CD8-positive, alpha-beta memory T cell (primary cell): ENCODE measurements around the gene SSNA1. TPM values are rescaled to one million over a fixed set of nuclear protein-coding genes. Genes with fewer than 3 reads are reported as not detected.

ENCODE experiments used
- CTCF ChIA-PET: fragments of 350-600 bp; sonication (Branson Sonifier 250); formaldehyde crosslinking; loops from one replicate; lab custom pipeline; 2021; ENCODE audit warnings: antibody characterized with exemption; lab: Charles Lee
- POLR2A ChIA-PET: fragments of 350-600 bp; sonication (Branson Sonifier 250); formaldehyde crosslinking; loops from one replicate; lab custom pipeline; 2021; ENCODE audit warnings: antibody characterized with exemption; lab: Charles Lee
- DNase-seq, 5 donors: peaks; one replicate each; pipeline versions ENCODE4 v3.0.0 to v3.0.0-alpha.2; 2020 to 2022; ENCODE audit warnings: mixed read lengths in 1 of 5
- H3K27ac ChIP-seq: one replicate; pipeline ENCODE4 v1.7.0; 2013; ENCODE audit warnings: low read depth, mild to moderate bottlenecking, low read length, moderate library complexity
- H3K27me3 ChIP-seq: 2 replicates; pipeline ENCODE4 v1.7.0; 2013; ENCODE audit warnings: low read length, mild to moderate bottlenecking; ENCODE audit not compliant: insufficient read depth, poor library complexity, severe bottlenecking
- H3K36me3 ChIP-seq: 2 replicates; pipeline ENCODE4 v1.7.0; 2013; ENCODE audit warnings: mild to moderate bottlenecking, low read length, moderate library complexity; ENCODE audit not compliant: insufficient read depth
- H3K4me1 ChIP-seq: 2 replicates; pipeline ENCODE4 v1.7.0; 2013; ENCODE audit warnings: mild to moderate bottlenecking, low read length, moderate library complexity; ENCODE audit not compliant: insufficient read depth
- H3K4me3 ChIP-seq: 2 replicates; pipeline ENCODE4 v1.7.0; 2013; ENCODE audit warnings: mild to moderate bottlenecking, low read length
- H3K9me3 ChIP-seq: 2 replicates; pipeline ENCODE4 v1.7.0; 2013; ENCODE audit warnings: mild to moderate bottlenecking, low read length
- H3K27ac Mint-ChIP-seq, 8 donors: one replicate each; pipeline ENCODE4 v1.8.0; 2020 to 2021; ENCODE audit warnings: mixed read lengths in 8 of 8, mild to moderate bottlenecking in 6 of 8, inconsistent platforms in 3 of 8, moderate library complexity in 3 of 8
- H3K27me3 Mint-ChIP-seq, 2 donors: one replicate each; pipeline ENCODE4 v1.8.0; 2020 to 2021; ENCODE audit warnings: mixed read lengths in 2 of 2, mild to moderate bottlenecking in 1 of 2, moderate library complexity in 1 of 2
- H3K36me3 Mint-ChIP-seq, 3 donors: one replicate each; pipeline ENCODE4 v1.8.0; 2020 to 2021; ENCODE audit warnings: mixed read lengths in 3 of 3, inconsistent platforms in 1 of 3, mild to moderate bottlenecking in 1 of 3
- H3K4me1 Mint-ChIP-seq, 3 donors: one replicate each; pipeline ENCODE4 v1.8.0; 2020 to 2021; ENCODE audit warnings: mixed read lengths in 3 of 3, inconsistent platforms in 1 of 3, mild to moderate bottlenecking in 1 of 3
- H3K4me3 Mint-ChIP-seq, 7 donors: one replicate each; pipeline ENCODE4 v1.8.0; 2020 to 2021; ENCODE audit warnings: mixed read lengths in 7 of 7, mild to moderate bottlenecking in 6 of 7, moderate library complexity in 4 of 7, inconsistent platforms in 2 of 7
- H3K9me3 Mint-ChIP-seq, 5 donors: one replicate each; pipeline ENCODE4 v1.8.0; 2020 to 2022; ENCODE audit warnings: mixed read lengths in 5 of 5, mild to moderate bottlenecking in 3 of 5, moderate library complexity in 2 of 5, inconsistent platforms in 1 of 5
- polyA plus RNA-seq: library from polyadenylated mRNA; unstranded; fragments of 300-500 nt; fragmentation: Illumina TruSeq; gene quantifications from one replicate; pipeline ENCODE4 v1.2.3, GENCODE V29; 2021
- total RNA-seq, 2 experiments: library from RNA; stranded (reverse); gene quantifications; one replicate each; pipeline ENCODE4 v1.2.3, GENCODE V29; 2021

SSNA1 gene
- total and polyA plus RNA-seq, 3 experiments from 2014 or later: 114 to 138 (median 118) TPM

- H3K27me3 ChIP-seq: no peaks in the 10 kb centered on the region
- Mint-ChIP-seq H3K4me3 (no peak overlapping the region), H3K9me3 (no peaks in the 10 kb centered on the region), H3K4me1 (peaks cover 4 to 15% (median 5%) of the 10 kb centered on the region in 3 donors), H3K27me3 (peaks cover 2 to 4% of the 10 kb centered on the region in 2 donors), H3K36me3 (no peaks in the 10 kb centered on the region), H3K27ac (peak overlapping the region in 1 of 8 donors; percentile 50)
- H3K36me3 ChIP-seq: no peaks in the 10 kb centered on the region
- no peak overlapping the region for H3K27ac ChIP-seq
- no peaks in the 10 kb centered on the region for H3K9me3 ChIP-seq
- ChIA-PET POLR2A (interaction anchor here (0.6 kb wide), 1 partner anchor 34 kb away, joined by 4 read pairs; no protein-coding TSS in a partner anchor), CTCF (interaction anchor here (1.1 to 4.6 kb wide), 8 partner anchors 9 to 197 kb away, joined by 3 to 30 read pairs (median 9); partner anchors contain the start of genes ABCA2, ANAPC2, SSNA1 and TUBB4B)
- H3K4me1 ChIP-seq: peaks cover 13% of the 10 kb centered on the region
- DNase-seq: no peak
- no peak overlapping the region for H3K4me3 ChIP-seq
Observed at GRCh38 chr9:137225699-137226331, 37.3 kb downstream of the SSNA1 start.

DNA sequence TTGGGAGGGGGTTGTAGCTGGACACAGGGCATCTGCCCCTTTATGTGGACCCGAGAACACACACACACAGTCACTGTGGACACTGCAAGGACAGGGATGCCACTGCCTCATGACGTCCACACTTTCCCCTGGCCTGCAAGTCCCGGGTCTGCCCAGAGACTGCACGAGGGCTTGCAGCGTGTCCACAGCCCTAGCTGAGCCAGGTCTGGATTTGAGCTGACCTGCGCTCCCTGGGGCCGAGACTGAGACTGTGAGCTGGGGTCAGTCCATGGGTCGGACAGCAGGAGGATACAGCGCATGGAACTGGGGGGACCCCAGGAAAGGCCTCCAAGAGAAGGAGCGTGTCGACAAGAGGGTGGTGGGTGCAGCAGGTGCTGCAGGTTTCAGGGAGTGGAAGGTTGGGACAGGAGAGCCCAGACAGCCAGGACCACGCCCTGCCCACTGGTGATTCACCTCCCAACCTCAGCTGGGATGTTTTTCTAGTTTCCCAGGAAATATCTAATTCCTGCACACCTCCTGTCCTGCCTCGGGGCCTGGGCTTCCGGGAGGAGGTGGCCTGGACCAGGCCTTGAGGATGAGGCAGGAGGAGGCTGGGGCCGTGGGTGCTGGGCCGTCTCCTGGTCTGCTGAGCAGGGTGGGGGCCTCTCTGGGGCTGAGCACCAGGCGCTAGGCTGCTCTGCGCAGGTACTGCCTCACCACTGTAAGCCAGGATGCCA lies 38.0 kb downstream of the SSNA1 start:
- DNase-seq: no peak
- Histone ChIP-seq H3K4me3 (no peak overlapping the region), H3K27ac (no peak overlapping the region), H3K9me3 (no peaks in the 10 kb centered on the region), H3K27me3 (no peaks in the 10 kb centered on the region), H3K4me1 (peaks cover 13% of the 10 kb centered on the region), H3K36me3 (no peaks in the 10 kb centered on the region)
- Mint-ChIP-seq H3K9me3 (no peaks in the 10 kb centered on the region), H3K4me3 (no peak overlapping the region), H3K4me1 (peaks cover 4 to 15% (median 5%) of the 10 kb centered on the region in 3 donors), H3K27ac (peak overlapping the region in 1 of 8 donors; percentile 50), H3K27me3 (peaks cover 2 to 4% of the 10 kb centered on the region in 2 donors), H3K36me3 (no peaks in the 10 kb centered on the region)
- CTCF ChIA-PET: interaction anchor here (0.8 to 4.6 kb wide), 14 partner anchors 10 to 198 kb away, joined by 3 to 30 read pairs (median 5); partner anchors contain the start of genes ABCA2, ANAPC2, DPP7 and NPDC1
- POLR2A ChIA-PET: interaction anchor here (0.6 to 1.0 kb wide), 3 partner anchors 26 to 180 kb away, joined by 4 to 5 read pairs (median 4); partner anchors contain the start of gene TPRN

- Mint-ChIP-seq H3K4me1 (peaks cover 4 to 15% (median 5%) of the 10 kb centered on the region in 3 donors), H3K27me3 (peaks cover 2 to 7% of the 10 kb centered on the region in 2 donors), H3K9me3 (no peaks in the 10 kb centered on the region), H3K27ac (peak within 1 kb of the TSS in 3 of 8 donors; percentile 47 to 60 (median 60)), H3K4me3 (peak within 1 kb of the TSS in 2 of 7 donors; percentile 6 to 17), H3K36me3 (no peaks in the 10 kb centered on the region)
- Histone ChIP-seq H3K4me1 (peaks cover 13% of the 10 kb centered on the region), H3K36me3 (no peaks in the 10 kb centered on the region), H3K4me3 (no peak within 1 kb of the TSS), H3K9me3 (no peaks in the 10 kb centered on the region), H3K27ac (no peak within 1 kb of the TSS), H3K27me3 (no peaks in the 10 kb centered on the region)
- POLR2A ChIA-PET: interaction anchor here (0.7 to 1.0 kb wide), 2 partner anchors 26 to 181 kb away, joined by 4 to 5 read pairs; partner anchors contain the start of gene TPRN
- DNase-seq: peak; percentile 73 to 87 (median 76)
- CTCF ChIA-PET: interaction anchor here (0.8 to 4.6 kb wide), 18 partner anchors 10 to 440 kb away, joined by 3 to 30 read pairs (median 5); partner anchors contain the start of genes ABCA2, ANAPC2, DPP7 and MAN1B1
Observed at GRCh38 chr9:137227054-137227852, 38.8 kb downstream of the SSNA1 start, which contains the start of gene RNF224. RNF224 (plus strand) TSS chr9:137227502; CDS start chr9:137228336, 834 bp downstream.

- Mint-ChIP-seq H3K4me3 (peak overlapping the region in 1 of 7 donors; percentile 17), H3K4me1 (peaks cover 4 to 12% (median 4%) of the 10 kb centered on the region in 3 donors), H3K27ac (peak overlapping the region in 2 of 8 donors; percentile 60), H3K36me3 (no peaks in the 10 kb centered on the region), H3K27me3 (peaks cover 2 to 7% of the 10 kb centered on the region in 2 donors), H3K9me3 (no peaks in the 10 kb centered on the region)
- Histone ChIP-seq H3K9me3 (no peaks in the 10 kb centered on the region), H3K36me3 (no peaks in the 10 kb centered on the region), H3K4me1 (peaks cover 8% of the 10 kb centered on the region), H3K27me3 (no peaks in the 10 kb centered on the region), H3K27ac (no peak overlapping the region), H3K4me3 (no peak overlapping the region)
- DNase-seq: no peak
- POLR2A ChIA-PET: no interaction called here
- CTCF ChIA-PET: interaction anchor here (0.6 to 4.6 kb wide), 15 partner anchors 9 to 441 kb away, joined by 3 to 30 read pairs (median 6); partner anchors contain the start of genes ABCA2, ANAPC2, DPP7 and MAN1B1
Observed at GRCh38 chr9:137227853-137228505, 39.5 kb downstream of the SSNA1 start.

GRCh38 chr9:137228506-137228967 lies 40.1 kb downstream of the SSNA1 start:
- Histone ChIP-seq H3K9me3 (no peaks in the 10 kb centered on the region), H3K4me1 (peaks cover 6% of the 10 kb centered on the region), H3K36me3 (no peaks in the 10 kb centered on the region), H3K4me3 (no peak overlapping the region), H3K27ac (no peak overlapping the region), H3K27me3 (no peaks in the 10 kb centered on the region)
- Mint-ChIP-seq H3K9me3 (no peaks in the 10 kb centered on the region), H3K36me3 (no peaks in the 10 kb centered on the region), H3K4me1 (peaks cover 3 to 8% (median 4%) of the 10 kb centered on the region in 3 donors), H3K27me3 (peaks cover 2 to 7% of the 10 kb centered on the region in 2 donors), H3K27ac (no peak overlapping the region), H3K4me3 (no peak overlapping the region)
- ChIA-PET CTCF (interaction anchor here (0.6 to 4.6 kb wide), 4 partner anchors 39 to 142 kb away, joined by 3 to 30 read pairs (median 14); partner anchors contain the start of genes ANAPC2, MAN1B1 and SSNA1), POLR2A (no interaction called here)
- DNase-seq: no peak

DNA sequence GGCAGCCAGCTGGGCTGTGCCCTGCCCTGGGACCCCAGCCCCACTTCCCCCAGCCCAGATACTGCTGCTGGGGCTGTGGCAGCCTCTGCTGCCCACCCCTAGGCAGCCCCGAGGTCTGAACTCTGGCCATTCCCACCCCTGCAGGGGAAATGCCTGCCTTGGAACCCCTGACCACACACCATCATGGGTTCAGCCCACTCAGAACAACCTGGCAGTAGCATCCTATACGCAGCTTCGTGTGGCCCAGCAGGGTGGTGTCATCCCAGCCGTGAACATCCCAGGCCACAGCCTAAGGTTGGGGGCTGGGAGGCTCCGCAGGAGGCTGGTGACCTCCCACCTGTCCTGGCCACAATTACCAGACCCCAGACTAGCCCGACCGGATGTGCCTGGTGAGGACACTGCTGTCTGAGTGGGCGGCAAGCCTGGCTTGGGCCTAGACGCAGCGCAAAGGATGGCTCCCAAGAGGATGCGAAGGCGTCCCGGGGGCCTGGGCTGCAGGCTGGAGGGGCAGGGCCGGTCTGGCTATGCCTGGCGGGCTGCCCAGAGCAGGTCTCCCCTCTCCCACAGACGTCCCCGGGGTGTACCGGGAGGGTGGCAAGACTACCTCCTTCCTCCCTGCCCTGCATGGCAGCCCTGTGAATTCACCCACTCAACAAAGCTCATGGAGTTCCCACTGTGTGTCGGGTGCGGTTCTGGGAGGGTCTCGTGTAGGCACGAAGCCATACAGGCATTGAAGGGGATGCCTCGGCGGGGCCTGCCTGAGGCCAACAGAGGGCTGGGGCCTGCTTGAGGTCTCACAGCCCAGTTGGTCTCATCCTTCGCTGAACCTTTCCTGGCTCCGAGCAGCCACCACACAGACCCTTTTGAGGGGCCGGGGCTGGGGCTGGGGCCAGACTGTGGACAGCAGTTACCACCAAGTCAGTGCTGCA lies 40.8 kb downstream of the SSNA1 start:
- Mint-ChIP-seq H3K4me1 (peaks cover 3 to 5% (median 4%) of the 10 kb centered on the region in 3 donors), H3K9me3 (no peaks in the 10 kb centered on the region), H3K27ac (no peak overlapping the region), H3K27me3 (peaks cover 2 to 7% of the 10 kb centered on the region in 2 donors), H3K4me3 (no peak overlapping the region), H3K36me3 (no peaks in the 10 kb centered on the region)
- no peaks in the 10 kb centered on the region for H3K4me1 ChIP-seq
- H3K36me3 ChIP-seq: no peaks in the 10 kb centered on the region
- no peaks in the 10 kb centered on the region for H3K27me3 ChIP-seq
- H3K27ac ChIP-seq: no peak overlapping the region
- ChIA-PET CTCF (interaction anchor here (1.7 kb wide), 1 partner anchor 10 kb away, joined by 4 read pairs; no protein-coding TSS in a partner anchor), POLR2A (no interaction called here)
- H3K4me3 ChIP-seq: no peak overlapping the region
- H3K9me3 ChIP-seq: no peaks in the 10 kb centered on the region
- DNase-seq: no peak
